Measurements from ENCODE around the gene SLC4A5.
"Not testable (repeated sequence)": the region's sequence is repeated elsewhere in the genome, so short reads cannot be mapped to it uniquely, and the experiment has no call there.

Gene SLC4A5

DNA sequence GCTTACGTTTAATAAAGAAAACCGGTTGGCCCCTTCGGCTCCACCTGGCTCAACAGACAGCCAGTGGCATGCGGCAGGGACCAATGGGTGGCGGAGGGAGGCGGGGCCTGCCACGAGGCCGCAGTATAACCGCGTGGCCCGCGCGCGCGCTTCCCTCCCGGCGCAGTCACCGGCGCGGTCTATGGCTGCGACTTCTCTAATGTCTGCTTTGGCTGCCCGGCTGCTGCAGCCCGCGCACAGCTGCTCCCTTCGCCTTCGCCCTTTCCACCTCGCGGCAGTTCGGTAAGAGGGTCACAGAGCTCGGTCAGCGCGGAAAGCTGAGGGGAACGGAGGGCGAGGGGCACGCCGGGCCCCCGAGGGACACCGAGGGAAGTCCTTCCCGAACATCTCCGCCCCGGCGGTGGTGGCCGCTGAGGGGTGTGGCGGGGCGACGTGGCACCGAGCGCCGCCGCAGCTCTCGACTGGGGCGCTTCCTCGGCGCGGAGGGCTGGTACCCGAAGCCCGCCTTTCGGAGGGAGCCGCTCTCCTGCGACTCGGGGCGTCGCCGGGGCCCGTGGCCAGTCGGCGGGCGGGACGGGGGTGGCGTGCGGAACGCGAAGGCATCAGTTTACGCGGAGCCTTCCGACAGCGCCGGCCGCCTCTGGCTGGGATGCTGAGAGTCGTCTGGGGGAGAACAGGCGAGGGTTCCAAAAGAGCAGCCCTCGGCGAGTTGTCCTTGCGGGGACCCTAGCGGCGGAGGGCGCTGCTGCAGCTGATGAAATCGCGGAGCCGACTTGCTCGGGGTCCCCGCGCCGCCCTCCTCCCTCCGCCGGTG is 144.5 kb downstream of the SLC4A5 start, which contains the start of gene MTHFD2:
Gene MTHFD2, plus strand, starts transcription at position 155 of the 814 bp plus-strand sequence. Its CDS starts 27 bp downstream, at position 182.
- DNase-seq (ENCODE audit: low read depth): peak; percentile 83

DNA sequence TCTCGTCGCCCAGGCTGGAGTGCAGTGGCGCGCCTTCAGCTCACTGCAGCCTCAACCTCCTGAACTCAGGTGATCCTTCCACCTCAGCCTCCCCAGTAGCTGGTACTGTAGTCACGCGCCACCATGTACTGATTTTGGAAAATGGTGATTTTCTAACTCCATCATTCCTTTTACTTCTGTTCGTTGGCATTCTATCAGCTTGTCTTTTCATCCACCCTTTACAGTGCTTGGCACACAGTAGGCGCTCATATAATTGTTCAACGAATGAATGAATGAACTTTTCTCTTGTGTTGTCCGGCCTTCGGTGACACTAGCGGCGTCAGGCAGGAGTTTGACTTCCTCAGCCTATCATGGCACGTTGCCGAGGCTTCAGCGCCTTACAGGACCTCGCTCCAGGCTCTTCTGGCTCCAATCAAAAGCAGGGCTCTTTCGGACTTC is 145.2 kb downstream of the SLC4A5 start:
- no peak for DNase-seq (ENCODE audit: low read depth)

DNA sequence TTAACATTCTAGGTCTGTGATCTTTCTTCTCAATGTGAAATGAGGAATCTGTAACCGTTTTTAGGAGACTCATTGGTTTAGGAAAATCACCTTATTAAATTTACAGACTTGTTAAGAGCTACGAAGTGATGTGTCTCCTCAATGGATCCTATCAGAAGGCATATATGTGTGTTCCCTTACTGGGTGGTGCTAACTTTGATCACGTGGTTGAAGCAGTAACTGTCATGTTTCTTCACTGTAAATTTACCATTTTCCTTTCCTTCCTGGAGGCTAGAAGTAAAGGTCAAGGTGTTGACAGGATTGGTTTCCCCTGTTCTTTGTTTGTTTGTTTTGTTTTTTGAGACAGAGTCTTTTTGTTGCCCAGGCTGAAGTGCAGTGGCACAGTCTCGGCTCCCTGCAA is 146.2 kb downstream of the SLC4A5 start:
- no peak for DNase-seq (ENCODE audit: low read depth)

DNA sequence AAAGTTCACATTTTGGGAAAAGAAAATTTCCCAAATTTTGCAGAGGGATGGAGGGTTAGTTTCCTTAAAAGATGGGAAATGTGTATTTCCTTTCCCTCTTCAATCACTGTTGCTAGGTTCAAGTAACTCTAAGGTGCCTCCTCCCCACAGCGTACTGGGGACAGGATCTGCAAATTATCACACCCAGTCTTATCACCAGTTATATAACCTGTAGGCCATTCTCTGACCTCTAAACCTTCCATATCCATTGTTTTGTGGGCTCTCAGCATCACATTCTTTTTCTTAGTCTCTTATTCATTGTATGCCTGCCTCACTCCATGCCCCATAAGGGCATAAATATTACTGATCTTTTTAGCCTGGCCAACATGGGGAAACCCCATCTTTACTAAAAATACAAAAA is 148.4 kb downstream of the SLC4A5 start:
- DNase-seq (ENCODE audit: low read depth): no peak

DNA sequence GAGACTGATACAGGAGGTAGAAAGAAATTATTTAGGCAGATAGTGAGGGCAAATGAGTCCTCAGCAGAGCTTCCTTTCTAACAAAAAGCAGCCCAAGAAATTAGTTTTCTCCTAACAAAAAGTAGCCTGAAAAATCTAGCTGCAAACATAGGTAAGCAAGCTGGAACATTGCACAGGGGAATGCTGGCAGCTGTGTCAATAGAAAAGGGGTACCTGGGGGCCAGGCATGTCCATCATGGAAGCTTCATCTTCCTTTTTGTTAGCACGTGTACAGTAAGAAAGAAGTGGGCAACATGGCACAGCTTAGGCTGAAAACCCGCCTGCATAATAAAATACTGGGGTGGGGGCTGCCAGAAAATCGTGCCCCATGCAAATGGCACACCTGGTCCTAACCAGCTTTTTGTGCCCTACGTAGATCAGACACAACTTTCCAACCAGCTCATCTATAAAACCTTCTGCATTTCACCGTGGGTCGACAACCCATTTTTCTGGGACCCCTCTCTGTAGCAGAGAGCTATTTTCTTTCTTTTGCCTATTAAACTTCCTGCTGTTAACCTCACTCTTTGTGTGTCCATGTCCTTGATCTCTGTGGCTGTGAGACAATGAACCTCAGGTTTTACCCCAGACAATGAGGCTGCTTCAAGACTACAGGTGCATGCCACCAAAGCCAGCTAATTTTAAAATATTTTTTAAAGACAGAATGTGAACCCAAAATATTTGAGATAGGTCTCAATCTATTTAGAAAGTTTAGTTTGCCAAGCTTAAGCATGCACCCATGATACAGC is 151.4 kb downstream of the SLC4A5 start:
- no peak for DNase-seq (ENCODE audit: low read depth)

DNA sequence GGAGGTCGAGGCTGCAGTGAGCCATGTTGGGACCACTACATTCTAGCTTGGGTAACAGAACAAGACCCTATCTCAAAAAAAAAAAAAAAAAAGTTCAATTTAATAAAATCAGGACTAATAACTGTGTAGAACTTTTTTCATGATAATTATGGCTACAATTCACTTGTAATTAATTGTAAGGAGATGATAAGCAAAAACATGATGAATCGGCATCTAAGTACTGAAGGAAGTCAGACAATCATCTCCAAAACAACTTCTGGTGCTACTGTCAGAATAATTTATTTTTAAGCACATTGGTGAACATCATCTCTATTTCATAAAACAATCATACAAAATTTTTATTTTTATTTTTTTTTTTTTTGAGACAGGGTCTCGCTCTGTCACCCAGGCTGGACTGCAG is 154.5 kb downstream of the SLC4A5 start:
- DNase-seq (ENCODE audit: low read depth): no peak

DNA sequence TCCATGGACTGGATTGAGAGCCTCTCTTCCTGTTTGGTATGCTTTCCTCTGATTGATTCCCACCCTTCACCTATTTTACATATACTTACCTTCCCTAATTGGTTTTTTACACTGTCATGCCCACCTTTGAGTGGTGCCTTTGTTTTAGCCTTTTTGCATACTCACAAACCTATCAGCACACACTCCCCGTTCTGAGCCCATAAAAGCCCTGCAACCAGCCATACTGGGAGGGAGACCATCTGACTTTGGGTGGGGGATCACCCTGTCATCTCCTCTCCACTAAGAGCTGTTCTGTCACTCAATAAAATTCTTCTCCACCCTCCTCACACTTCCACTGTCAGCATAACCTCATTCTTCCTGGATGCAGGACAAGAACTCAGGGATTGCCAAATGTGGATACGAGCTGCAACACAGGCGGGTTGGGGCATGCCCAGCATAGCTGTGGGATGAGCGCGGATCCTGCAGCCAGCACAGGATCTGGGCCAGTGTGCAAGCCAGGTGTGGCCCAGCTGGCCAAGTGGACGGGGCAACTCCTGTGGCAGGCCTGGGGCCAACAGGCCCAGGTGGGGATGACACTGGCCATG is 155.1 kb downstream of the SLC4A5 start:
- DNase-seq (ENCODE audit: low read depth): no peak

DNA sequence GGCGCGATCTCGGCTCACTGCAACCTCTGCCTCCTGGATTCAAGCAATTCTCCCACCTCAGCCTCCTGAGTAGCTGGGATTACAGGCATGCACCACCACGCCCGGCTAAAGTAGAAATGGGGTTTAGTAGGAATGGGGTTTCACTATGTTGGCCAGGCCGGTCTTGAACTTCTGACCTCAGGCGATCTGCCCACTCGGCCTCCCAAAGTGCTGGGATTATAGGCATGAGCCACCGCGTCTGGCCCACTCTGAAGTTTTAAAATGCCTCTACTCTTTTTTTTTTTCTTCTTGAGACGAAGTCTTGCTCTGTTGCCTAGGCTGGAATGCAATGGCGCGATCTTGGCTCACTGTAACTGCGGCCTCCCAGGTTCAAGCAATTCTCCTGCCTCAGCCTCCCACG is 156.5 kb downstream of the SLC4A5 start:
- DNase-seq (ENCODE audit: low read depth): not testable (repeated sequence)

DNA sequence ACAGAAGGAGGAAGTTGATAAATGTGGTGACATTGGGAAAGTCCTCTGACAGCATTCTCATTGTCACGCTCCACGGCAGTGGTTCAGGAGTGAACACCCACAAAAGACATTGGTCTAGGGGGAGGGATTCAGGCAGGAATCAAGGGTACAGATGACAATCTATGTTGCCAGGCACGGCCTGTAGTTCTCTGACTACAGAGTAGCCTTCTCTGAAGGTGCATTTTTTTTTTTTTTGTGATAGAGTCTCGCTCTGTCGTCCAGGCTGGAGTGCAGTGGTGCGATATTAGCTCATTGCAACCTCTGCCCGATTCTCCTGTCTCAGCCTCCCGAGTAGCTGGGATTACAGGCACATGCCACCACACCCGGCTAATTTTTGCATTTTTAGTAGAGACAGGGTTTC is 157.2 kb downstream of the SLC4A5 start:
- no peak for DNase-seq (ENCODE audit: low read depth)

DNA sequence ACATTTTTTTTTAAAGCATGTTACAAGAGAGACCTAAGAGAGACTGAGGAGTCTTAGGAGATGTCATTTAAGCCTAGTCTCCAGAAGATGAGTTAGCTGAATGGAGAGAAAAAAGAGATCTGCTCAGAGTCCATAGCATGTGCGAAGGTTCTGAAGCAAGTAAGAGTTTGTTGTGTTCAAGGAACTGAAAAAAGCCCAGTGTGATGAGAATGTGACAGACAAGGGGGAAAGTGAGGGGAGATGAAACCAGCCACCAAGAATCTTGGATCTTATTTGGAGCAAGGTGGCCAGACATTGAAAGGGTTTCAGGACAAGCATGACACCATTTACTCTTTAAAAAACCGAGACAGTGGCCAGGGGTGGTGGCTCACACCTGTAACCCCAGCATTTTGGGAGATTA is 159.3 kb downstream of the SLC4A5 start:
- no peak for DNase-seq (ENCODE audit: low read depth)

DNA sequence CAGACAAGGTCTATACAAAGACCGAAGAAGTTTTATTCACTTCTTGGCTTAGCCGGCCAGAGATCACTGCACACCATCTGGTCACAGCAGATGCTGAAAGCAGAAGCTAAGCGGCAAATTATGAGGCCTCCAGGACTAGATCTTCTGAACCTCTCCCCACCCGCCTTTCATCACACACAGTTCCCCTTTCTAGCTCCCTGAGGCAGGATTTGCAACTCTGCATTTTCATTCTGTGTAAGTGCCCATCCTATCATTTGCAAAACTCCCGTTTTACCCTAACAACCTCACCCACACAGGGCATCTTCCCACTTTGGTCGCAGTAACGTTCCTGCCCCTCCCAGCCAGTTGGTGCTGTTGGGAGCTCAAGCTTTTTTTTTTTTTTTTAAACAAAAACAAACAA is 161.5 kb downstream of the SLC4A5 start:
- DNase-seq (ENCODE audit: low read depth): no peak

DNA sequence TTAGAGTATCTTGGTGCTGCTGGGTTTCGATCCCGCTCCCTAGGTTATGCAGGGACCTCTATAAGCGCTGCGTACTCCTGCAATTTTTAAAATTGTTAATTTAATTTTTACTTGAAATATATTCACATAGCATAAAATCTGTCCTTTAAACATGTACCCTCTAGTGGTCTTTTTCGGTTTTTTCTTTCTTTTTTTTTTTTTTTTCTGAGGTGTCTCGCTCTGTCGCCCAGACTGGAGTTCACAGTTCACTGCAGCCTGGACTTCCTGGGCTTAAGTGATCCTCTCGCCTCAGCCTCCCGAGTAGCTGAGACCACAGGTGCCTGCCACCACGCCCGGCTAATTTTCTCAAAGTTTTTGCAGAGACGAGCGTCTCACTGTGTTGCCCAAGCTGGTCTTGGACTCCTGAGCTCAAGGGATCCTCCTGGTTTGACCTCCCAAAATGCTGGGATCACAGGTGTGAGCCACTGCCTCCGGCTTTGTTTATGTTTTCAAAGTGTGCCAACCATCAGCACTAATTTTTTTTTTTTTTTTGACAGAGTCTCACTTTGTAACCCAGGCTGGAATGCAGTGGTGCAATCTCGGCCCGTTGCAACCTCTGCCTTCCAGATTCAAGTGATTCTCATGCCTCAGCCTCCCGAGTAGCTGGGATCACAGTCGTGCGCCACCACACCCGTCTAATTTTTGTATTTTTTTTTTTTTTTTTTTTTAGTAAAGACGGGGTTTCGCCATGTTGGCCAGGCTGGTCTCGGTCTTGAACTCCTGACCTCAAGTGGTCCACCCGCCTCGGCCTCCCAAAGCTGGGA is 164.0 kb downstream of the SLC4A5 start:
- no peak for DNase-seq (ENCODE audit: low read depth)

DNA sequence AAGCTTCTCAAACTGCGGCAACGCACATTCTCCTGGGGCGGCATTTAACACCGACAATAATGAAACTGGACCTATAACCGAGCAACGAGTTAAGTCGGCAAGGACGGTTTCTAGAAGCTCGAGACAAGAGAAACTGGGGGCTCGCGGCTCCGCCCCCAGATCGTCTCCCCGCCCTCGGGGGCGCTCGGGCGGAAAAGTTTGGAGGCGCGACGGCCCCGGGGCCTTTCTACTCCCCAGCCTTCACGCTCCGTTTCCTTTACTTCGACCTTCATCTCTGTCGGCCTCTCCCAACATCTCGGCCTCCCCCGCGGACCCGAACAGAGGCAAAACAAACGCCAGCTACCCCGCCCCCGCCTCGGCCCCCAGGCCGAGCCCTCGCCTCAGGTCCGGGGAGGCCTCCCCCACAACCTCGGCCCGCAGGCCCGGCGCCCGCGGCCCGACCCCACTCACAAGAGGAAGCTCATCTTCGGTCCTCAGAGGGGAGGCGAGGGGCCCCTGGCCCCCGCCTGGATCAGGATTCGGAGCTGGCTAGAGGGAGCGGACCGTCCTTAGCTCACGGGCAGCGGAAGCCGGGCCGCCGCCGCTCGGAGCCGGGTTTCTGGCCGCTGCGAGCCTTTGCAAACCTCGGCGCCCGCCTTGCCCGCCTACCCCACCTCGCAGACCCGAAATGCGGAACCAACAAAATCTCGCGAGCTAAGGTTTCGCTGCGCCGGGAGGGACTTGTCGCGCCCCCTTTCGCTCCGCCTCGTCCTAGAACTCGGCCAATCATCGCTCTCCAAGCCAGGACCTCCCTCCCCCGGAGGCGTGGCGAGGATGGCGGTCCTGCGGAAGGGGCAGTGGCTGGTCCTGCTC is 164.8 kb downstream of the SLC4A5 start, which contains the start of gene MOB1A:
Gene MOB1A, minus strand, starts transcription at position 669 of the 852 bp plus-strand sequence. Its CDS starts 205 bp downstream, at position 464.
- DNase-seq (ENCODE audit: low read depth): peak; percentile 96

DNA sequence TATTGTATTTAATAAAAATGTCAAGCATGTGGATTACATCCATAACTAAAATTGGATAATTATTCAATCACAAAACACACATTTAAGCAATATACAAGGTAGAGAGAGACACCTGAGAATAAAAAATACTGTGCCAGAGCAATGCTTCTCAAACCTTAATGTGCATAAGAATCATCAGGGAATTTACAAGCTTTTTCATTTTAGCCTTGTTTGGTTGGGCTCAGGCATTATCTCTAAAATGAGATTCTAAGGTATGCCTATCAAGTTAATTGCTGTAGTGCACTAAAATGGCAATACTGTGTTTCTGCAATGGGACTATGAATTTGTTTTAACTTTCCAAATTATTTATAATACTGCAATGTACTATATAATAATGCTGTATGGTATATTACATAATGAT is 165.5 kb downstream of the SLC4A5 start:
- DNase-seq (ENCODE audit: low read depth): no peak

DNA sequence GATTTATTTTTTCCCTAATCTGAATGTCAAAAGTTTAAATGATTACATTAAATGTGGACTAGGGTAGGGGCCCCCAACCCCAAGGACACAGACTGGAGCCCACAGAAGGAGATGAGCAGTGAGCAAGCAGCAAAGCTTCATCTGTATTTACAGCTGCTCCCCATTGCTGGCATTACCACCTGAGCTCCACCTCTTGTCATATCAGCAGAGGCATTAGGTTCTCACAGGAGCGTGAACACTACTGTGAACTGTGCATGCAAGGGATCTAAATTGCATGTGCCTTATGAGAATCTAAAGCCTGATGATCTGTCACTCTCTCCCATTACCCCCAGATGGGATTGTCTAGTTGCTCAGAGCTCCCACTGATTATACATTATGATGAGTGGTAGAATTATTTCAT is 168.3 kb downstream of the SLC4A5 start:
- no peak for DNase-seq (ENCODE audit: low read depth)

DNA sequence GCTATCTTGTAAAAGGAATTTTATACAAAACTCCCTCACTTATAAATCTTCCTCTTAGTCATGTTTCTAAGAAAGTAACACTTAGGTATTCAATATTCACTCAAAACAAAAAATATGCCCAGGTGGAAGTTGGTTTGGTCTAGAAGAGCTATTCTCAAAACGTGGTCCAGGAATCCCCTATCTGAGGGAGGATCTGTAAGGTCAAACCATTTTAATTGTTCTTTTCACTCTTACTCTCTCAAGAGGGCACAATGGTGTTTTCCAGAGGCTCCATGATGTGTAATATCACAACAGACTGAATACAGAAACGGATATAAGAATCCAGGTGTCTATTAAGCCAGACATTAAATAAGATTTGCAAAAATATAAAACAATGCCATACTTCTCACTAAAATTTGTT is 174.5 kb downstream of the SLC4A5 start:
- DNase-seq (ENCODE audit: low read depth): no peak

All from activated T-helper 1 cell treated with Interleukin-2 at 50 U/mL for 16 hours (primary cell).